NCI-H2029 (cell line): ENCODE results near the gene RAPGEF2.
A peak's percentile ranks its signal among the peaks of the same experiment; 100 is the strongest.
"Not testable (repeated sequence)": the region's sequence is repeated elsewhere in the genome, so short reads cannot be mapped to it uniquely, and the experiment has no call there.

Experiments
- DNase-seq: peaks from one replicate; lab custom pipeline; 2025; lab: John Stamatoyannopoulos, UW

RAPGEF2 gene

DNA sequence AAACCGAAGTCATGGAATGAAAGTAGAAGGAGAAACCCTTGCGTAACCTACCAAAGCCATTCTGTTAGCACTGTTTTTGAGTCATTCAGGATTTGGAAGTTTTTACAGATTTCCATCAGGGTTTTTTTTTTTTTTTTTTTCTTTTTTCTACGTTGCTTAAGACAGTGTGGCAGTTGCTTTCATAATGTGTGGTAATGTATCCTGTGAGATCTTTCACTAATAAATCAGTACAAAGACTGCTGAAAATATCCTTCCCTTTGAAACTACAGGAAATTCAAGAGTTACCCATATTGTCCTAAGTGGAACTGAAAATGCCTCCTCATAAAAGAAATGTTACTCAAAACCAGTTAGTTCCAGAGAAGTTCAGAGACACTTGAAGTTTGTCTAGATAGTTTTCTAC lies 137.8 kb downstream of the RAPGEF2 start:
- no peak for DNase-seq

DNA sequence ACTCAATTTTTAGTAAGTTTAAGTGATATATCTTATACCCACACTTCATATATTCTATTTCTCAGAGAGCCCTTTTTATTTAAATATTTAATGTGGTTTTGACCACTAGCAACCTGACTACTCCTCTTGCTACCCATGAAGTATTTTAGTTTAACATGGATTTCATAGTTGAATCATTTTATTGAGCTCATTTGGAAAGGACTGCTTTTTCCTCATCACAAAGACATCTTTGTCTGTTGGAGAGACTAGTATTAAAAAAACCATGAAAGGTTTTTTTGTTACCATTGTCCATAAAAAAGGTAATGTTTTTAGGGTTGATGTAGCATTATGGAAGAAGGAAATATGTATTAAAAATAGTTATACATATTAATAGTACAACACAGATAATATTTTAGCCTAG lies 139.5 kb downstream of the RAPGEF2 start:
- DNase-seq = no peak

DNA sequence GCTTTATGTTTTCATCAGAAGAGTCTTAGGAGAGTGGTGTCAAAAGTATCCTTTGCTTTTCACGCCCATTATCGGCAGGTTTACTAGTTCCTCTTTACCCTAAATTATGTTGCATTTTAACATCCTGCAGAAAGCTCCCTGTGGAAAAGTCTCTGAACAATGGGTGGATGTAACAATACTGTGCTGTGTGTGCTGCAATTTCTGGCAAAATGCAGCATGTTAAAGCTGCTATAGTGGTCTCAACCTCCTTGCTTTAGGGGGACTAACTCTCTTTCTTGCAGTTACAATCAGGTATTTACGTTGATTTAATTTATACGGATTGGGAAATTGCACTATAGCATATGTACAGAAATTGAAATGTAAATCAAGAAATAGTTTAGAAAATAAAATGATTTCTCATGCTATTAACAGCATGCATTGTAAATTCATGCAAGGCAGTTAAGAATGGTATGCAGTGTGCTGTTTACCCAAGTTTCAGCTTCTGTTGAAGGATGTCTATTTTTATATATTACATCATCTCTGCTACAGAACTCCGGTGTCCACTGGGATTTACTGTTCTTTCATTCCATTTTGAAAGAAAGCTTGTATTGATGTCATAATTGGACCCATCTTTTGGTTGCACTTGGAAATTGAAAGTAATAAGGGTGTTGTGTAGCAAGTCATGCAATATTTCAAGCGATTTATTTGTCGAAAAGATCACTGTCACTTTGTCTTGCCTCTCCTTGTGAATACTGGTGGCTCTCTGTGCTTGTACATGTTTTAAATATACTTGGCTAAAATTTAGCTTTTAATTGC lies 145.7 kb downstream of the RAPGEF2 start:
- peak; percentile 8 for DNase-seq

DNA sequence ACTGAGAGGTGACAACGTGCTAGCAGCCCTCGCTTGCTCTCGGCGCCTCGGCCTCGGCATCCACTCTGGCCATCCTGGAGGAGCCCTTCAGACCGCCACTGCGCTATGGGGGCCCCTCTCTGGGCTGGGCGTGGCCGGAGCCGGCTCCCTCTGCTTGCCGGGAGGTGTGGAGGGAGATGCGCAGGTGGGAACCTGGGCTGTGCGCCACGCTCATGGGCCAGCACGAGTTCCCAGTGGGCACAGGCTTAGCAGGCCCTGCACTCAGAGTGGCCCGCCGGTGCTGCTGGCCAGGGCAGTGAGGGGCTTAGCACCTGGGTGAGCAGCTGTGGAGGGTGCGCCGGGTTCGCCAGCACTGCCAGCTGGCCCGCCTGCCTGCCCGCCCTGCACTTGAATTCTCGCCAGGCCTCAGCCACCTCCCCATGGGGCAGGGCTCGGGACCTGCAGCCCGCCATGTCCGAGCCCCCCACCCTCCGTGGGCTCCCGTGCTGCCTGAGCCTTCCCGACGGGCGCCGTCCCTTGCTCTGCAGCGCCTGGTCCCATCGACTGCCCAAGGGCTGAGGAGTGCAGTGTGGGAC lies 148.0 kb downstream of the RAPGEF2 start:
- no peak for DNase-seq

DNA sequence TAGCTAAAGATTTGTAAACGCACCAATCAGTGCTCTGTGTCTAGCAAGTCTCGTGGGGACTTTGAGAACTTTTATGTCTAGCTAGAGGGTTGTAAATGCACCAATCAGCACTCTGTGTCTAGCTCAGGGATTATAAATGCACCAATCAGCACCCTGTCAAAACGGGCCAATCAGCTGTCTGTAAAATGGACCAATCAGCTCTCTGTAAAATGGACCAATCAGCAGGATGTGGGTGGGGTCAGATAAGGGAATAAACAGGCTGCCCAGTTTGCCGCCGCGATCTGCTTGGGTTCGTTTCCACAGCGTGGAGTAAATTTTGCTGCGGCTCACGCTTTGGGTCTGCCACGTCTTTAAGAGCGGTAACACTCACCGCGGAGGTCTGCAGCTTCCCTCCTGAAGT lies 148.7 kb downstream of the RAPGEF2 start:
- DNase-seq = not testable (repeated sequence)

DNA sequence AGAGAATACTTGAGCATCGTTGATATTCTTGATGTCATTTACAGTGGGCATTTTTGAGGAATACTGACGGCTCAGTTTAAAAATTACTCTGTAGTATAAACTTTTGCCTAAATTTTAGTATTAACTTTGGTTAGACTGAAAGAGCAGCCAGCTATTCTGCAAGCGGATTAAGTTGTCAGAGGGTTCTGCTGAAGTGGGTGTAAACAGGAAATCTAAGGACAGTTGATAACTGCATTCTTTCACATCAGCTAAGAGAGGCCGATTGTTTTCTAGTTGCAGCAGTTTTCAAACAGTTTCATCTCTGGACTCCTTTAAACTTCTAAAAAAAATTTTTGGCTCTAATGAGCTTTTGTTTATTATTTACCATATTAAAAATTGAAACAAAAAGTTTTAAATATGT lies 149.6 kb downstream of the RAPGEF2 start:
- DNase-seq = no peak

DNA sequence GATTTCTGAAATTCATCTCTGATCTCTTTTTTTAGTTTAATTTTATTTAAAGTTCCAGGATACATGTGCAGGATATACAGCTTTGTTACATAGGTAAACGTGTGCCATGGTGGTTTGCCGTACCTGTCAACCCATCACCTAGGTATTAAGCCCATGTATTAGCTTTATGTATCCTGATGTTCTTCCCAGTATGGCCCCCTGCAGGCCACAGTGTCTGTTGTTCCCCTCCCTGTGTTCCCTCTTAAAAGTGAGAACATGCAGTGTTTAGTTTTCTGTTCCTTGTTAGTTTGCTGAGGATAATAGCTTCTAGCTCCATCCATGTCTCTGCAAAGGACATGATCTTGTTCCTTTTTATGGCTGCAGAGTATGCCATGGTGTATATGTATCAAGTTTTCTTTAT lies 153.2 kb downstream of the RAPGEF2 start:
- no peak for DNase-seq

DNA sequence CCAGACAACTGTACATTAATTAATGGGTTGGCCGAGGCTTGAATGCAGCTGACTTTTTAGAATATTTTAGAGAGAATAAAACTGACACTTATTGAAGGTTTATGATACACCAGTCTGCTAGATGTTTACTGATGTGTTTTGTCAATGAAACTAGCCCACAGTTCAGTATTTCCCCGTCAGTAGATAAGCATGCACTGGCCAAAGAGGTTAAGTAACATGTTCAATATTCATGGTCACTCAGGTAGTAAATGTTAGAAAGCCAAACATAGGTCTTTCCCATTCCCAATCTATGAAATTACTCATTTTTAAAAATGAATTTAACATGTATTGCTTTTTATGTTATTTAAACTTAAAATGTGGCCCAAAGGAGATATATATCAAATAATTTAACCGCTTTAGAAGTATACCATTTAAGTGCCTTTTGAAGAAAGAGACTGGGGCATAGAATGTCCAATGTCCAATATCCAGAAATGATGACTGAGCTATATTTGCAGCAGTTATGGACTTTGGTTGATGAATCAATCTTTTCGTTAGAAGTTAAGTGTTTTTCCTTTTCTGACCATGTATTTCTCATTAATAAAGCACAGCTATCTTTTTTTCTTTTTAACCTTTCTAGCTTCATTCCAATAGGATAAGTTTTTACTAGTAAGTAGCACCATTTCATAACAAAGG lies 156.1 kb downstream of the RAPGEF2 start:
- DNase-seq = no peak

DNA sequence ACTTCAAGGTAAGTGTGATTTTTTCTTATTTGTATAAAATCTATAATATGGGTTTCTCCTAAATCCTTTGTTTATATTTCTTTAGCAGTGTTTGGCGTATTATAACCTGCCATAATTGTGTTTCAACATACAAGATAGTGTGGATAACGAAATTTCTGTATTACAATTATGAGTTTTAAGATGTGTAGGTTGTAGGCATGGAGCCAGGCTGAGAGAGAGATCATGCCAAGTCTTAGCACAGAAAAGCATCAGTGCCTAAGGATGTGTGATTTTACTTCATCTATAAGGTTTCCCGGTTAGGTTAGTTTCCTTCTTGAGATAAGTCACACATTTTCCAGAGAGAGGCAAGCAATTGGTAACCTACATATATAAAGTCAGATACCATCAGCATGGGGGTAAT lies 161.2 kb downstream of the RAPGEF2 start:
- no peak for DNase-seq

DNA sequence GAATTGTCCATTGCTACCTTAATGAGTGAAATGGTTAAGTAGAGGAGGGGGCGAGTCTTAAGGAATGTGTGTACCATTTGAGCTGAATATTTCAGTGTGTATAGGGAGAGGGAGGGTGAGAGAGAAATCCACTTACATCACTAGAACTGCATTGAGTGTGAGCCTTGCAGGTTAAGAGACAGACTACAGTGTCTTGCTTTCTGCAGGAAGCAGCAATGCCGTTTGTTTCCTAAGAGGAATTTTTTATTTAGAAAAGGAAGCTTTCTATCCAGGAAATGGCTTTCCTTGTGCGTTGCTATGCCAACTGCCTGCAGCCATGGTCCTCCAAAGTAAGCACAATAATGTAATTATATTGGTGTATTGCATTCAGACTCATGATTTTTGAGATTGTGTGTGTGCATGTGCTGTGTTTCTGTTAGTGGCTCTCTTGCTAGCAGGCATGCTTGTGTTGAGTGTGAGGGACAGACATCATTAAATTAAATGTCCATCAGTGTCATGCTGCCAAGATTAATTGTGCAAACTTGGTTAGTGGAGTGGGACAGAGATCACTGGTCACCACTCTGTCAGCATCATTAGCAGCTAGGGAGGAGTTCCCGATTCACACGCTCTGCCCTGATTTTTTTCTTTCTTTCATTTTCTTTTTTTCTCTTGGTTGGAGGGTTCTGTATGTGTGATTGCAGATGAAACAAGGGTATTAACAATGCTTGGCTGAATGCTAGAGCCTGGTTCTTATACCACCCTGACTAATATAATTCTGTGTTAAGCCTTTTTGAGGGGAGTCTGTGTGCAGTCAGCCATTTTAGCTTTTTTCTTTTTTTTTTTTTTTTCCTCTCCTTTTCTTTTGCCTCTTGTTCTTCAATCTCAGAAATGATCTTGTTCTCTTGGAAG lies 164.3 kb downstream of the RAPGEF2 start:
- DNase-seq = no peak

DNA sequence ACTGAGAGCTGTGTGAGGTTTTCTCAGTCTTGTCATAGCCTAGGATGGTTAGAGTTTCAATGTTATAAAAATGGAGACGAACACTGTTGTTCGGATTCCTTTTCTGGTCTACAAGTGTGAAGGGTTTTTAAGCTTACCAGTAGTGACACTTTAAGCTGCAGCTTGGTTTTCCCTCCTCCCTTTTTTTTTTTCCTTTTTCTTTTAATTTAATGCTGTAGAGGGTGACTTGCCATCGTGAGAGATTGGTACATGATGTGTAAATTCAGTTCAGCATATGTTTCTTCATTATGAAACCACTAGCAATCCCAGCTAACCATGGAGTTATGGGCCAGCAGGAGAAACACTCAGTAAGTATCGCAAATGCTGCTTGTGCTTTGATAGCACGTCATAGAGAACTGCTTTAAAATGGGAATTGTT lies 165.0 kb downstream of the RAPGEF2 start:
- DNase-seq = no peak

DNA sequence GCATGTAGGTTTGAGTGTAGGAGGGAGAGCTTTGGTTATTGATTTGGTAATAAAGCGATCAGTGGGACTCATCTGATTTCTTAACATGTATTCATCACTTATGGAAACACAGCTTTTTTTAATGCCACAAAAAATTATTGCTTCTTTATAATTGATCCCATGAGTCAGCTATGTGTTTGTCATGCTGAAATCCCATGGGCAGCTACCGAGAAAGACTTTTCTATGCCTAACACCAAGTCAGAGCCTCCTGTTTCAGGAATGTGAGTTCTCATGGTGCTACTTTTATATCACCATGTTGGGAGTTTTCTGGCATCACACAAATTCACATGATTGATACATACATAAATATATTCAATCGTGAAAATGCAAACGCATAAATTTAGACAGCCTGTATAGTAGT lies 165.7 kb downstream of the RAPGEF2 start:
- no peak for DNase-seq

DNA sequence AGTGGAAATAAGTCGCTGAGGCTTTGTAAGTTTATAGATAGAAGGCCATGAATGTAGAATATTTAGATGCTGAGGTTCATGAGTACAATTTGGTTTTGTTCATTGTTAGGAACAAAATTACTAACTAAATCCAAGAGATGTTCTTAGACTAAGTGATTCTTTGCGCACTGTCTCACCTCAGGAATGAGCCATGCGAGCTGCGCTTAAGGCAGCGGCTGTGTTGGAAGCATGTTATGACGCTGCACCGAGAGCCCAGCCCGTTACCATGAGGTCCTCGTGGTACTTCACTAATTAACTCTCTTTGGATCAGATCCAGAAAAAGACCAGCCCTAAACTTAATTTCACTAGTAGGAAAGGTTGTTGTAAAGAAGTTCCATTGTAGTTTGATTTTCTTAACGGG lies 166.2 kb downstream of the RAPGEF2 start:
- DNase-seq = no peak

DNA sequence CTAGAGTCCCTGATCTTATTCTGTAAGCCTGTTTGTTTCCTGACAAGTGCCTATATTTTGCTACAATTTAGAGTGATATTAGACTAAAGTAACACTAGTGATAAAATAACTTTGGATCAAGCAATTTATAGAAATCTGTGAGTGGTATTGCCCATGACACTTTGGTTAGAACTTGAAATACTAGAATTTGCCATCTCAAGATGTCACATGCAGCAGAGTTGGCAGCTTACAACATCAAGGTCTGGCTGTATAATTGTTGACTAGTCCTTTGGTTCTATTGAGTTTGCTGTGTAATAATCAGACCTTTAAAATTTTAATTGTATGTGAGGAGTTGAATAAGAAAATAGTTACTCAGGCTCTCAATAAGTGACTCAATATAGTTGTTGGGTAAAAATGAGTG lies 167.1 kb downstream of the RAPGEF2 start:
- no peak for DNase-seq

DNA sequence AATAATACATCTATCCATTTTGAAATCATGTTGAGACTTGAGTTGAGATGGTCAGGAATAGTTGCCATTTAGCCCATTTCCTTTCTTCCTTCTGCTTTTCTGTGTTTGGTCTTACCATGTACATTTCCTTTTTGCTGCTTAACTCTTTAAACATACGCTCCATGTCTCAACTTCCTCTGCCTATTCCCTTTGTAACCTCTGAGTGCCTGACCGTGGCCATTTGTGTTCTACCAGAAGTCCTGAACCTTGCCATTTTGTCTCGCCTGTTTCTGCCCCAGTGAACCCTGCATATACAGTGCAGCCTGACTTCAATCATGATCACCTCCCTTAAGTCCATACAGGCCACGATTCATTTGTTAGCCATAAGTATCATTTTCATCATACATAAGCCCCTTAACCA lies 169.0 kb downstream of the RAPGEF2 start:
- no peak for DNase-seq

DNA sequence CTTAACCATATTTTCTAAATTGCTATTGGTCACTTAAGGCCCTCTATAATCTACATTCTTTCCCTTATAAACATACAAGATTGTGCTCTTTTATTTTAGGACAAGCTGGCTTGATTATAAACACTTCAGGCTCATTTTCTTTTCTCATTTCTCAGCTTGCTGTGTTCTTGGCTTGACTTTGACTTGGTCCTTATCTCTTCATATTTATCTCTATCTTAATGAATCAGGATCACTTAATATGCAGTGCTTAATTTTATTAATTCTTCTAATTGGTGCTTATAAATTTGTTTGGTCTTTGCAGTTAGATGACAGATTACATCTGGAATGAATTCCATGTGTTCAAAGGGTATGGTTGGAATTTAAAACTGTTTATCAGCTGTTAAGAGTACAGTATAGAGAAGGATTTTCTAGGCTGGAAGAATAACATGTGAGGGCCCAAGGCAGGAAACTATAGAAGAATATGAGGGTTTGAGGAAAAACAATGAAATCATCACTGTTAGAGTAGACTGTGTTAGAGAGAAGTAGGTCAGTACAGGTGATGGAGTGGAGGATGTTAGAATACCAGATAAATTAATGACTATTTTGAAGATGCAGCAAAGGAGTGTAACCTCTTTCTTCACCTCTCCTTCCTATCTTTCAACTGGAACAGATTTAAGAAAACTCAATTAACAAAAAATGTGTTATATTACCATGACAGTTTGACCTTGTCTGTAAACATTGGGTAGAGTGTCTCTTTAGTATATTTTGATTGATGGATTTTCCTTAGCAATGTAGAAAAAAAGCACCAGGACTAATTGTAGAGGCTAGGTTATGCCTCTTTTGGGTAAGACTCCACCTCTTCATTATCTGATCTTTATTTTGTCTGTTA lies 169.6 kb downstream of the RAPGEF2 start:
- DNase-seq = no peak

DNA sequence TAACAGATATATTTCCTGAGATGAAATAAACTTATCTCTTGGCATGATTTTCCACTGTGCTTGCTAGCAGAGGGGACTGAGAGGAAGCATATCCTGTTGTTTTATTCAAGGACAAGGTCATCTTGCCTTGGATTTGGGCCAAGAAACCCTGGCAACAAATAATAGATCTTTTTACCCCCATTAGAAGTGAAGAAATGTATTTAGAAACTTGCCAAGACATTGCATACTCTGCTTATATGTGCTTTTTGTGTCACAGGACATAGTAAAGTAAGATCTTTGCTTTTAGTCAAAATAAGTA lies 170.2 kb downstream of the RAPGEF2 start:
- peak; percentile 34 for DNase-seq

DNA sequence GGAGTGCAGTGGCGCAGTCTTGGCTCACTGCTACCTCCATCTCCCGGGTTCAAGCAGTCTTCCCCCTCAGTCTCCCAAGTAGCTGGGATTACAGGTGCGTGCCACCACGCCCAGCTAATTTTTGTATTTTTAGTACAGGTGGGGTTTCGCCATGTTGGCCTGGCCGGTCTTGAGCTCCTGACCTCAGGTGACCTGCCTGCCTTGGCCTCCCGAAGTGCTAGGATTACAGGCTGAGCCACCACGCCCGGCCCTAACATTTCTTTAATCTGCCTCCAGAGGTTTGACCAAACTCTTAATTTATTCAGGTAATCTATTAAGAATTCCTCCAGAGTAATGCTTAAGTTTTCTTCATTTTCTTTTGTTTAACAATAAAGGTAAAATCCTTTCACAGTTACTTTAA lies 171.0 kb downstream of the RAPGEF2 start:
- DNase-seq = no peak

DNA sequence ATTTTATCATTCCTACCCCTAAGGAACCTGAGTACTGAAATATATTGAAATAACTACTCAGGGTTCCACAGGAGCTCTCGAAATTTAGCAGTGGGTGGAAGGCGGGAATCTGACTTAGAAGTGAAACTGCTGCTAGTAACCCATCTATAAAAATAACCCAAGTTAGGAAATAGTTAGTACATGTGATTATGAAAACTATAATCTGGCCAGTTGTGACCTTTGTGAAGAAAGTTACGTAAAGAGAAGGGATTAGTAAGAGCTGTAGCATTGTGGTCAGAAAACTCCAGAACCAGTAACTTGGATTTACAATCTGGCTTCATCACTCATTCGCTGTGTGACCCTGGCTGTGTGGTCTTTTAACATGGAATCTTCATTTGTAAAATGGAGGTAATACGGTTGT lies 175.5 kb downstream of the RAPGEF2 start:
- DNase-seq = no peak

DNA sequence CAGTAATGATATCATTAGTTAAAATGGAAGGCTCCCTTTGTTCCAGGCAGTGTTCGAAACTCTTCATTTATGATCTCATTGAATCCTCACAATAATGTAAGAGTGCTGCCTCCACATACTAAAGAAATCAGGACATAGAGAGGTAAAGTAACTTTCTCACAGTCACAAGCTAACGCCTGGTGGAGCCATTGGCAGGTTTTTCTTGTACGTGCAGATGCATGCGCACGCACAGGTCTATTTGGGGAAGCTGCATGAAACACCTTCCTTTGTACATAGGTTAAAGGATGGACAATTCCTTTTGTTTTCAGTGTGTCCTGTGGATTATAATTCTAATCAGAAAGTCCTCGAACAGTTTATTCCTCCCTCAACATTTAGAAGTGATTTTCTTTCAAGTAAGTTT lies 176.2 kb downstream of the RAPGEF2 start:
- DNase-seq = no peak

DNA sequence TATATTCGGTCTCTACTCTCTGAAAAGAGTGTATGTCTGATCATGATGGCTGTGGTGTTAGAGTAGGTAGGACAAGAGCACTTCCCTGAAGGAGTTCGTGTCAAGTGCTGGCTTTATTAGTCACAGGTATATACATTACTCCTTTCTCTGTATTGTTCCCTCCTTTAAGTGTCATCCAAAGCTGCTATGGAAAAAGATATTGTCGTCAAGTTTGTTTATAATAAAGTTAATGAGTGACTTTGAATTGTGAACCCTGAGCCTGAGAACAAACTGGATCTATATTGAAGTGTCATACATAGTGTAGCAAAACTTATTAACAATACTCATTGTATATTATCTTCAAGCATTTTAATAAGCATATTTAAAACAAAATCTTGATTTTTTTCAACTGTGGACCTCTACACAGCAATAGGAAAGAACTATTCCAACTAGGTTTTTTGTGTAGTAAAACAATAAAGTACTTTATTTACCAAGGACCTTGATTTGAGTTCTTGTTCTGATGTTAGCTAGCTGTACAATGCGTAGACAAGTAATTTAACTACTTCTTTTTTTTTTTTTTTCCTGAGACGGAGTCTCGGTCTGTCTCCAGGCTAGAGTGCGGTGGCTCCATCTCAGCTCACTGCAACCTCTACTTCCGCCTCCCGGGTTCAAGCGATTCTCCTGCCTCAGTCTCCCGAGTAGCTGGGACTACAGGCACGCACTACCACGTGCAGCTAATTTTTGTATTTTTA lies 177.7 kb downstream of the RAPGEF2 start:
- peak; percentile 45 for DNase-seq
